Measurements from ENCODE around the gene CD96. TPM values are rescaled to one million over a fixed set of nuclear protein-coding genes. Genes with fewer than 3 reads are reported as not detected.

The CD96 gene
- total and polyA plus RNA-seq, 2 donors (not counting 3 experiments of a cell fraction or from before 2014, with no cell fraction given): not detected

DNA sequence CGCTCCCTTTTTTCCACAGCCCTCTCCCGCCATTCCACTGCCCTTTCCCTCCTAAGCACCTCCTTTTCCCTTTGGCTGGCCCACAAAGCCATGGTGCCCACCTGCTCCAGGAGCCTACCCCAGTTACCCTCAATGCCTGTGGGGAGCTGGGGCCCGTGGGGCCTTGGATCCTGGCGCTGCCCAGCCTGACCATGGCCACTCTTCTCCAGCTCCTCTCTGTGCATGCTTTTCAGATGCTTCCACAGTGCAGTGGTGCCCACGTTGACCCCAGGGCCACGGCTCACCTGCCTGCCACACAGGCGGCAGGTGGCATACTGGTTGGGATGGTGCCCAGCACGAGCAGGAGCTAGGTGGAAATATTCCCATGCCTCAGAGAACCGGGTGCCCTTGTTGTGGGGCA lies 51.7 kb downstream of the CD96 start:
- no peaks in the 10 kb centered on the region for H3K36me3 ChIP-seq (ENCODE audit: control insufficient read depth in 2 of 2, extremely low read depth in 1 of 2, insufficient read depth in 2 of 2, low read length in 2 of 2)
- H3K9me1 ChIP-seq (replicated peaks; ENCODE audit: control insufficient read depth, extremely low read depth, insufficient read depth, low read length): no peaks in the 10 kb centered on the region
- dilution Hi-C loops (cut with MboI; ENCODE audit: extremely low pct_ligation_motif_present, low sequenced_read_pairs) (no loop called here), intact Hi-C loops (cut with micrococcal nuclease) (no loop called here)
- H3K27ac ChIP-seq (ENCODE audit: insufficient read depth, low read depth, low read length): no peak overlapping the region
- H3K4me2 ChIP-seq (ENCODE audit: insufficient read depth, low read length): no peak overlapping the region
- no peaks in the 10 kb centered on the region for H4K20me1 ChIP-seq (replicated peaks; ENCODE audit: control insufficient read depth, extremely low read depth, insufficient read depth, low read length)
- no peak overlapping the region for H3K4me3 ChIP-seq (replicated peaks in 1 of 3; ENCODE audit: insufficient read depth in 1 of 3, low read depth in 1 of 3, low read length in 3 of 3)
- H2AFZ ChIP-seq (ENCODE audit: low read depth, low read length): no peak overlapping the region
- FAIRE-seq (no peak), DNase-seq (ENCODE audit: low read depth, low spot score) (no peak)
- H3K79me2 ChIP-seq (ENCODE audit: control insufficient read depth, insufficient read depth, low read length): no peaks in the 10 kb centered on the region
- H3K9ac ChIP-seq (replicated peaks; ENCODE audit: extremely low read depth, insufficient read depth, low read length): no peak overlapping the region
- CTCF ChIA-PET: no interaction called here
- TF ChIP-seq POLR2AphosphoS5 (IDR thresholded peaks at IDR 0.05; ENCODE audit: insufficient read depth, low read depth, low read length) (no peak), FOS (IDR thresholded peaks at IDR 0.05; ENCODE audit: borderline replicate concordance, insufficient read depth, low read length) (no peak), JUN (IDR thresholded peaks at IDR 0.05; ENCODE audit: borderline replicate concordance, insufficient read depth, insufficient read length, low read depth) (no peak), EZH2 (IDR thresholded peaks at IDR 0.05; ENCODE audit: borderline replicate concordance, low read depth, low read length, severe bottlenecking) (no peak), POLR2A (IDR thresholded peaks at IDR 0.05; ENCODE audit: low read depth, low read length) (no peak), GATA2 (IDR thresholded peaks at IDR 0.05; ENCODE audit: insufficient read depth, insufficient read length, low read depth, low read length) (no peak), MYC (IDR thresholded peaks at IDR 0.05; ENCODE audit: low read depth, low read length) (no peak)
- TF ChIP-seq, protein P1, sequence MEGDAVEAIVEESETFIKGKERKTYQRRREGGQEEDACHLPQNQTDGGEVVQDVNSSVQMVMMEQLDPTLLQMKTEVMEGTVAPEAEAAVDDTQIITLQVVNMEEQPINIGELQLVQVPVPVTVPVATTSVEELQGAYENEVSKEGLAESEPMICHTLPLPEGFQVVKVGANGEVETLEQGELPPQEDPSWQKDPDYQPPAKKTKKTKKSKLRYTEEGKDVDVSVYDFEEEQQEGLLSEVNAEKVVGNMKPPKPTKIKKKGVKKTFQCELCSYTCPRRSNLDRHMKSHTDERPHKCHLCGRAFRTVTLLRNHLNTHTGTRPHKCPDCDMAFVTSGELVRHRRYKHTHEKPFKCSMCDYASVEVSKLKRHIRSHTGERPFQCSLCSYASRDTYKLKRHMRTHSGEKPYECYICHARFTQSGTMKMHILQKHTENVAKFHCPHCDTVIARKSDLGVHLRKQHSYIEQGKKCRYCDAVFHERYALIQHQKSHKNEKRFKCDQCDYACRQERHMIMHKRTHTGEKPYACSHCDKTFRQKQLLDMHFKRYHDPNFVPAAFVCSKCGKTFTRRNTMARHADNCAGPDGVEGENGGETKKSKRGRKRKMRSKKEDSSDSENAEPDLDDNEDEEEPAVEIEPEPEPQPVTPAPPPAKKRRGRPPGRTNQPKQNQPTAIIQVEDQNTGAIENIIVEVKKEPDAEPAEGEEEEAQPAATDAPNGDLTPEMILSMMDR (IDR thresholded peaks at IDR 0.05; ENCODE audit: extremely low read depth in 1 of 2, insufficient read depth in 1 of 2, low read depth in 1 of 2, low read length in 2 of 2): no peak
- TF ChIP-seq, protein P2, sequence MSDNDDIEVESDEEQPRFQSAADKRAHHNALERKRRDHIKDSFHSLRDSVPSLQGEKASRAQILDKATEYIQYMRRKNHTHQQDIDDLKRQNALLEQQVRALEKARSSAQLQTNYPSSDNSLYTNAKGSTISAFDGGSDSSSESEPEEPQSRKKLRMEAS (IDR thresholded peaks at IDR 0.05; ENCODE audit: insufficient read depth, insufficient read length): no peak
- POLR2A ChIA-PET: no interaction called here
- H3K9me3 ChIP-seq (replicated peaks; ENCODE audit: control insufficient read depth, insufficient read depth, low read length): no peaks in the 10 kb centered on the region
- H3K4me1 ChIP-seq (ENCODE audit: control insufficient read depth, extremely low read depth, insufficient read depth, low read length): no peaks in the 10 kb centered on the region
- BruUV-seq (replicated peaks): no TSS peak
- H3K27me3 ChIP-seq (ENCODE audit: control insufficient read depth in 2 of 2, insufficient read depth in 2 of 2, low read length in 2 of 2): peaks cover 0 to 3% of the 10 kb centered on the region in 2 experiments

Data from endothelial cell of umbilical vein (primary cell).